Measurements from ENCODE around the gene LRRC4.

The LRRC4 gene

GRCh38 chr7:128052404-128052803 lies 21.2 kb upstream of the LRRC4 start:
- no peak for DNase-seq (ENCODE audit: low read depth)
- no peak overlapping the region for H3K4me3 ChIP-seq (ENCODE audit: low read depth, low read length)
- no peak for TF ChIP-seq CTCF (conservative IDR thresholded peaks at IDR 0.05; ENCODE audit: low read depth, low read length)

- no peak for DNase-seq (ENCODE audit: low read depth)
- H3K4me3 ChIP-seq (ENCODE audit: low read depth, low read length): no peak overlapping the region
- TF ChIP-seq CTCF (conservative IDR thresholded peaks at IDR 0.05; ENCODE audit: low read depth, low read length): no peak
Observed at GRCh38 chr7:128045766-128046165, 14.5 kb upstream of the LRRC4 start.

GRCh38 chr7:128045158-128045557 lies 13.9 kb upstream of the LRRC4 start:
- no peak for TF ChIP-seq CTCF (conservative IDR thresholded peaks at IDR 0.05; ENCODE audit: low read depth, low read length)
- no peak for DNase-seq (ENCODE audit: low read depth)

GRCh38 chr7:128044064-128044463 lies 12.8 kb upstream of the LRRC4 start:
- H3K4me3 ChIP-seq (ENCODE audit: low read depth, low read length): no peak overlapping the region
- no peak for DNase-seq (ENCODE audit: low read depth)
- no peak for TF ChIP-seq CTCF (conservative IDR thresholded peaks at IDR 0.05; ENCODE audit: low read depth, low read length)

More at GRCh38 chr7:128045158-128045557, 13.9 kb upstream of the LRRC4 start:
- H3K4me3 ChIP-seq (ENCODE audit: low read depth, low read length): no peak overlapping the region

- no peak overlapping the region for H3K4me3 ChIP-seq (ENCODE audit: low read depth, low read length)
- no peak for DNase-seq (ENCODE audit: low read depth)
- TF ChIP-seq CTCF (conservative IDR thresholded peaks at IDR 0.05; ENCODE audit: low read depth, low read length): no peak
Observed at GRCh38 chr7:128042012-128042411, 10.8 kb upstream of the LRRC4 start.

GRCh38 chr7:128041203-128041602 lies 10.0 kb upstream of the LRRC4 start:
- no peak for TF ChIP-seq CTCF (conservative IDR thresholded peaks at IDR 0.05; ENCODE audit: low read depth, low read length)
- no peak overlapping the region for H3K4me3 ChIP-seq (ENCODE audit: low read depth, low read length)
- peak; percentile 82 for DNase-seq (ENCODE audit: low read depth)

GRCh38 chr7:128040205-128040604 lies 9.0 kb upstream of the LRRC4 start:
- DNase-seq (ENCODE audit: low read depth): no peak
- no peak overlapping the region for H3K4me3 ChIP-seq (ENCODE audit: low read depth, low read length)
- no peak for TF ChIP-seq CTCF (conservative IDR thresholded peaks at IDR 0.05; ENCODE audit: low read depth, low read length)
